Neural progenitor cell (in vitro differentiated cells): Measurements from ENCODE around the gene INVS. TPM values are rescaled to one million over a fixed set of nuclear protein-coding genes. Genes with fewer than 3 reads are reported as not detected.

Experiments used
- DNase-seq: peaks from one replicate; pipeline ENCODE4 v3.0.0-alpha.2; 2016; ENCODE audit warnings: low spot score
- H2AFZ ChIP-seq: fragments of 200-600 bp; sonication (generic); replicated peaks from 2 replicates; pipeline ENCODE4 v1.6.1; 2016; ENCODE audit warnings: antibody characterized with exemption
- H3F3A ChIP-seq: fragments of 200-600 bp; sonication (generic); 2 replicates; pipeline ENCODE4 v1.6.1; 2016; ENCODE audit warnings: antibody characterized with exemption, low read depth
- H3K27ac ChIP-seq: fragments of 200-600 bp; sonication (generic); 2 replicates; pipeline ENCODE4 v1.5.1; 2016; ENCODE audit warnings: mild to moderate bottlenecking
- H3K27me3 ChIP-seq: fragments of 200-600 bp; sonication (generic); 2 replicates; pipeline ENCODE4 v1.6.1; 2016; ENCODE audit warnings: mild to moderate bottlenecking, moderate library complexity
- H3K36me3 ChIP-seq: fragments of 200-600 bp; sonication (generic); 2 replicates; pipeline ENCODE4 v1.5.1; 2016
- H3K4me1 ChIP-seq: fragments of 200-600 bp; sonication (generic); 2 replicates; pipeline ENCODE4 v1.6.1; 2016; ENCODE audit warnings: mixed run types
- H3K4me2 ChIP-seq: fragments of 200-600 bp; sonication (generic); 2 replicates; pipeline ENCODE4 v1.6.1; 2016
- H3K4me3 ChIP-seq: fragments of 200-600 bp; sonication (generic); 2 replicates; pipeline ENCODE4 v1.5.1; 2016
- H3K79me2 ChIP-seq: fragments of 200-600 bp; sonication (generic); 2 replicates; pipeline ENCODE4 v1.6.1; 2016; ENCODE audit warnings: low read depth
- H3K9ac ChIP-seq: fragments of 200-600 bp; sonication (generic); 2 replicates; pipeline ENCODE4 v1.6.1; 2016
- H3K9me3 ChIP-seq: fragments of 200-600 bp; sonication (generic); 2 replicates; pipeline ENCODE4 v1.5.1; 2016; ENCODE audit warnings: low read depth
- H4K20me1 ChIP-seq: fragments of 200-600 bp; sonication (generic); 2 replicates; pipeline ENCODE4 v1.6.1; 2016; ENCODE audit warnings: low read depth
- H3K27ac Mint-ChIP-seq: 3 replicates; pipeline ENCODE4 v1.8.0; 2021; ENCODE audit warnings: mixed read lengths
- H3K27me3 Mint-ChIP-seq: 2 replicates; pipeline ENCODE4 v1.8.0; 2022; ENCODE audit warnings: low read depth, mild to moderate bottlenecking, inconsistent platforms, moderate library complexity, mixed read lengths; ENCODE audit not compliant: insufficient read depth
- H3K36me3 Mint-ChIP-seq: 3 replicates; pipeline ENCODE4 v1.8.0; 2021; ENCODE audit warnings: mixed read lengths
- H3K4me1 Mint-ChIP-seq: 3 replicates; pipeline ENCODE4 v1.8.0; 2021; ENCODE audit warnings: mixed read lengths
- H3K4me3 Mint-ChIP-seq: 3 replicates; pipeline ENCODE4 v1.8.0; 2021; ENCODE audit warnings: mild to moderate bottlenecking, moderate library complexity, mixed read lengths
- H3K9me3 Mint-ChIP-seq: 3 replicates; pipeline ENCODE4 v1.8.0; 2020; ENCODE audit warnings: mixed read lengths
- CTCF ChIP-seq: fragments of 200-600 bp; sonication (generic); IDR thresholded peaks from 2 replicates; pipeline ENCODE4 v1.5.1; 2017; ENCODE audit warnings: antibody characterized with exemption, mild to moderate bottlenecking
- EZH2 ChIP-seq: fragments of 200-600 bp; sonication (generic); IDR thresholded peaks from 2 replicates; pipeline ENCODE4 v1.6.1; 2017; ENCODE audit warnings: antibody characterized with exemption, mild to moderate bottlenecking, moderate library complexity
- EZH2phosphoT487 ChIP-seq: fragments of 200-600 bp; sonication (generic); IDR thresholded peaks from 2 replicates; pipeline ENCODE4 v1.6.1; 2017; ENCODE audit warnings: antibody characterized with exemption
- total RNA-seq: library from RNA; depleted of rRNA; stranded (reverse); fragments of >200 nt; gene quantifications from 2 replicates; pipeline ENCODE4 v1.2.3, GENCODE V29; 2015; ENCODE audit warnings: low replicate concordance

The INVS gene
- total RNA-seq, 1 donor from 2014 or later: 29.2 TPM

- H3K4me3 ChIP-seq: no peak overlapping the region
- no peaks in the 10 kb centered on the region for H3F3A ChIP-seq
- H2AFZ ChIP-seq: no peak overlapping the region
- no peak for DNase-seq
- no peak overlapping the region for H3K4me2 ChIP-seq
- no peak overlapping the region for H3K27ac ChIP-seq
- Mint-ChIP-seq H3K27ac (no peak overlapping the region), H3K4me3 (no peak overlapping the region), H3K9me3 (peaks cover 15% of the 10 kb centered on the region), H3K36me3 (peaks cover 11% of the 10 kb centered on the region), H3K27me3 (no peaks in the 10 kb centered on the region), H3K4me1 (no peaks in the 10 kb centered on the region)
- no peak for TF ChIP-seq EZH2
- TF ChIP-seq EZH2phosphoT487: no peak
- no peak for TF ChIP-seq CTCF
- H3K9ac ChIP-seq: no peak overlapping the region
- no peaks in the 10 kb centered on the region for H3K9me3 ChIP-seq
- H4K20me1 ChIP-seq: no peaks in the 10 kb centered on the region
- no peaks in the 10 kb centered on the region for H3K36me3 ChIP-seq
- no peaks in the 10 kb centered on the region for H3K27me3 ChIP-seq
- H3K79me2 ChIP-seq: peaks cover 12% of the 10 kb centered on the region
- H3K4me1 ChIP-seq: no peaks in the 10 kb centered on the region
Measured at GRCh38 chr9:100070104-100071041, 28.7 kb upstream of the INVS start.

GRCh38 chr9:100071271-100071670, 27.8 kb upstream of the INVS start:
- no peak overlapping the region for H3K4me2 ChIP-seq
- no peaks in the 10 kb centered on the region for H3K27me3 ChIP-seq
- no peak for TF ChIP-seq EZH2phosphoT487
- TF ChIP-seq CTCF: no peak
- TF ChIP-seq EZH2: no peak
- no peak overlapping the region for H3K9ac ChIP-seq
- DNase-seq: no peak
- Mint-ChIP-seq H3K4me3 (no peak overlapping the region), H3K9me3 (peaks cover 12% of the 10 kb centered on the region), H3K27me3 (no peaks in the 10 kb centered on the region), H3K27ac (no peak overlapping the region), H3K4me1 (no peaks in the 10 kb centered on the region), H3K36me3 (peaks cover 12% of the 10 kb centered on the region)
- no peak overlapping the region for H3K27ac ChIP-seq
- H3K79me2 ChIP-seq: peaks cover 12% of the 10 kb centered on the region
- no peaks in the 10 kb centered on the region for H4K20me1 ChIP-seq
- no peaks in the 10 kb centered on the region for H3K9me3 ChIP-seq
- H3K4me1 ChIP-seq: no peaks in the 10 kb centered on the region
- no peaks in the 10 kb centered on the region for H3K36me3 ChIP-seq
- H3F3A ChIP-seq: no peaks in the 10 kb centered on the region
- no peak overlapping the region for H2AFZ ChIP-seq
- no peak overlapping the region for H3K4me3 ChIP-seq

GRCh38 chr9:100072805-100073204, 26.2 kb upstream of the INVS start:
- Histone ChIP-seq H3K4me2 (no peak overlapping the region), H3F3A (no peaks in the 10 kb centered on the region), H3K9ac (no peak overlapping the region), H4K20me1 (no peaks in the 10 kb centered on the region), H3K4me3 (no peak overlapping the region), H2AFZ (no peak overlapping the region), H3K36me3 (no peaks in the 10 kb centered on the region), H3K27me3 (no peaks in the 10 kb centered on the region), H3K9me3 (no peaks in the 10 kb centered on the region), H3K4me1 (no peaks in the 10 kb centered on the region), H3K79me2 (peaks cover 12% of the 10 kb centered on the region), H3K27ac (no peak overlapping the region)
- Mint-ChIP-seq H3K27ac (no peak overlapping the region), H3K4me3 (no peak overlapping the region), H3K4me1 (no peaks in the 10 kb centered on the region), H3K36me3 (peaks cover 9% of the 10 kb centered on the region), H3K9me3 (peaks cover 4% of the 10 kb centered on the region), H3K27me3 (no peaks in the 10 kb centered on the region)
- TF ChIP-seq CTCF (no peak), EZH2 (no peak), EZH2phosphoT487 (no peak)
- no peak for DNase-seq
